NK-92 (cell line): ENCODE data around the gene SEMA5A.

Source experiments
- DNase-seq: peaks from one replicate; lab custom pipeline; 2025; ENCODE audit not compliant: unreplicated experiment; lab: John Stamatoyannopoulos, UW

SEMA5A gene

GRCh38 chr5:9188131-9188530, 357.7 kb downstream of the SEMA5A start:
- DNase-seq: no peak

DNA sequence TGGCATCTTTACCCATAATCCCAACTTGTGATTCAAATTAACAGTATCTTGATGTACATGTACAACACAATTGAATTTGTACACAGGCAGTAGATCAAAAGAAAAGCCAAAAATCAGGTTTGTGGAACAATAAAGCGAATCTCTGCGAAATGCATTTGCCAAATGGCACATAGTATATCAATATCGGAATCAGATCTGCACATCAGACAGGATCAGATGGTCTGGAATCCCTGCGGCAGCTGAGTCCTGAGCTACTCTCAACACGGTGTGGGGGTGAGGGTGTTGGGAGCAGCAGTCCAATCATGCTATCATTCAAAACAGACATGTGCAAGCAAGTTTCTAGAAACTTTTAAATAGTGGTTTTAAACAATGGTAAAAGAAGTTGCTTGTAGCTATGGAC, 358.3 kb downstream of the SEMA5A start:
- DNase-seq: no peak

- DNase-seq: no peak
These were observed 359.8 kb downstream of the SEMA5A start for GRCh38 chr5:9186069-9186468.

DNA sequence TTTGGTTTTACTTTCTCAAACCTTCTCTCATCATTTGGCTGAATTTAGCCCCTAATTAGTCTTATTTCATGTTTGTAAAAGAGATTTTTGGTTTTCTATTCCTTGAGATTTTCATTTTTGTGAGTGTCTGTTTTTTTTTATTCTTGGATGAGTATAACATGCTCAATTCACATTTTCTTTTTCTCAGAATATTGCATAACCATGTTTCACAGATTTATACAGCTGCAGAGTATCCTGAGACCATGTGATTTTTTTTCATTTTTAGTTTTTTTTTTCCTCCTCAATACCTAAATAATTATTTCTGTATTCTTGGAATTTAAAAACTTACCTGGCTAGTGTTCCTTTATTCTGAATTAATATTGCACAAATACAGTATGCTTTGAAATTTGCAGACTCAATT, 361.9 kb downstream of the SEMA5A start:
- DNase-seq: no peak

DNA sequence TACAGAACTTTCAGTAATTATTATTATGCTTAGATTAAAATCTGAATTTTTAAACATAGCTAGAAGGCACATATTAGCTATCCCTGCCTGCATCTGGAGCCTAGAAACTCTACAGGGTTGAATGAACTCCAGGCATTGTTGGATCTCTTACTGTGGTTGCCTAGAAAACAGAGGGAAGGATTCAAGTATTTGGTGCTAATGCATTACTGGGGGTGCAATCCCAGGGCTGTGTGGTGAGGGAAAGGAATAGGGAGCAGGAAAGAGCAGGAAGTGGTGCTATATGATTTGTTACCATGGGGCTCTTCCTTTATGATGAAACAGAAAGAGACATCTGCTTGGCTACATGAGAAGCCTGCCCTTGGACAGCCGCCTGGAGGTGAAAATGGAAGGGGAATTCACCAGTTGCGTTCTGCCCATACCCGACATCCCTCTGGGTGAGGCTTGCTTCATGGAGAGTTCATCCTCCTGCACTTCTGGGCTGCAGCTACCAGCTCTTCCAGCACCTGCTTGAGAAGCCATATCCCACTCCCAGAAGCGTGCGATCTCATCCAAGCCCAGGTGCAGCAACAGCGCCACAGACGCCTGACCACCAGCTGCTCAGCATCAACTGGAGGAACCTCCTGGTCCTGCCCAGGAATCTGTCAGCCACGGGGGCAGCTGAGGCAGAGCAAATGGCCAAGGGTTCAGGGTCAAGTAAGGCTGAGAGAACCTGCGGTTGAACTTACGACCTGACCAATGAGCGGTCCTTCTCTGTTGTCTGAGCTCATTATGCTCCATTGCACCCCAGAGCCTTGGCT, 362.8 kb downstream of the SEMA5A start:
- no peak for DNase-seq

DNA sequence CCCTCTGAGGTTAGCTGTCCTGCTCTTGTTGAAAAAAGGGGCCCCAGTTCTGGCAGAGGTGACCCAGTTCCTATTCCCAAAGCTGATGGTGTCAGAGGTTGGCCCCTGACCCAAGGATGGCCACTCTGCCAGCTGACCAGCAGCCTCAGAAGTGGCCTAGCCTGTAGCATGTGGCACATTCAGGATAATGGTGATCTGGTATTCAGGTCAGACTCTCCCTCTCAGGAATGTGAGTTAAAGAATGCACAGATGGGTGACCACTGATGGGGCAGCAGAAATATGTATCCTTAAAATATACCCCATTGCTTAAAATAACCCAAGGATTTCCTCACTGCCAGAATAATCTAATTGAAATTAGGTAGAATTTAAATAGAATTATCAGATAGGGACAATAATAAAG, 369.2 kb downstream of the SEMA5A start:
- DNase-seq: no peak

GRCh38 chr5:9174446-9174845, 371.4 kb downstream of the SEMA5A start:
- no peak for DNase-seq

GRCh38 chr5:9173281-9174048, 372.4 kb downstream of the SEMA5A start:
- DNase-seq: no peak

GRCh38 chr5:9170026-9170425, 375.8 kb downstream of the SEMA5A start:
- DNase-seq: no peak

GRCh38 chr5:9169557-9169902, 376.3 kb downstream of the SEMA5A start:
- no peak for DNase-seq

DNA sequence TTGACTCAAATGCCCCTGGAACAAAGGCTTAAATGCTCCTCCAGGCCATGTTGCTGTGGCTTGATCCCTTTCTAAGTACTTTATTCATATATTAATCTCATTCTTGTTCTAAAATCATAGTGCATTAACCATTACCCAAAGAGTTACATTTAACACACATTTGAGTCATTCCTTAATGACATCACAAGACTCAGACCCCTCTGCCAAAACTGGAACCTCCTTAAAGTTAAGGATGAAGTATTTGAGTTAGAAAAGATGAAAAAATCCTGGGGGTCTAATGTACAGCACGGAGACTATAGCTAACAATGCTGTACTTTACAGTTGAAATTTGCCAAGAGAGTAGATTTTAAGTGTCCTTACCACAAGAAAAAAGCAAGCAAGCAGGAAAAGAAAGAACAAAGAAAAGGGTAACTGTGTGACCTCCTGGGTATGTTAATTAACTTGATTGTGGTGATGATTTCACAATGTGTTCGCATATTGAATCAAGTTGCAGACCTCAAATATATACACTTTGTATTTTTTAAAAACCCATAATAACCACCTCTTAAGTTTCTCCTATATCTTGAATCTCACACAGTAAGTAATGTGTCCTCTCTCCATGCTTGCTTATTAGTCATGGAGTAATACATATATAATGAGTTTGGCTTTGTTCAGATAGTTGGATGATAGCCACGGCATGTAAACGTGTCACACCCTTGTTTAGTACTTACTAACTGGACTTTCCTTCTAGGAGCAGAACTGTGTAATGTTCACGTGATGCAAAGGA, 376.9 kb downstream of the SEMA5A start:
- no peak for DNase-seq

GRCh38 chr5:9166202-9167112, 379.4 kb downstream of the SEMA5A start:
- no peak for DNase-seq

GRCh38 chr5:9165546-9165945, 380.3 kb downstream of the SEMA5A start:
- DNase-seq: no peak

DNA sequence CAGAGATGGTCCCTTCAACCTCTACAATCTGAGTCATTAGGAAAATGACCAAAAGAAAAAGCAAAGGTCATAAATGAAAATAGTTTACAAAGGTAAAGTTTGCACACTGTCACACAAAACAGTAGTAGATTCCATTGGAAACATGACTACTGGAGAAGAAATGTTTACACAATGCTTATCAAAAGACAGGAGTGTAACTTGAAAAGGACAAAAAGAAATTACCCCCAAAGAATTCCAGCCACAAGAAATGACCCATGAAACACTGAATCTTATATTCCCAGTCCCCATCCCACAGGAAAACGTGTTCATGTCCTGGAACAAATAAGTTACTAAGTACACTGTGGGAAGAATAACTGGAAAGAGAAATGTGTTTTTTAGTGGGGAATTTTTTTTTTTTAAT, 385.1 kb downstream of the SEMA5A start:
- no peak for DNase-seq

- DNase-seq: no peak
These were observed 388.1 kb downstream of the SEMA5A start for GRCh38 chr5:9157811-9158210.

DNA sequence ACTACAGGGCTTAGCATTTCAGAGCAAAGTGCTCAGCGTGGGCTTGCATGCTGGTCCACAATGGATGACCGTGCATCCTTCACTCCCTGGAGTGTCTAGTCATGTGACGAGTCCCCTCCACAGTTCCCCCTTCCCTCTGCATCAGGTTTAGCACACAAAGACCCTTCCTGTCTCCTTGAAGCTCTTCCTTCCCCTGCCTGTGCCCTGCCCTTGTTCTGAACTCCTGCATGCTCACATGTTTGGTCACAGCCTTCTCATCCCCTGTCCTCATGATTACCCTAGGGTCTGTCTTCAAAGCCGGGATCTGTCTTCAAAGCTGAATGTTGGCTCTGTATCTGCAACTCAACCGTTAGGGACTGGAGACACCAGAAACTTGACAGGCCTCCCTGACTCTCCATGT, 388.9 kb downstream of the SEMA5A start:
- DNase-seq: no peak

DNA sequence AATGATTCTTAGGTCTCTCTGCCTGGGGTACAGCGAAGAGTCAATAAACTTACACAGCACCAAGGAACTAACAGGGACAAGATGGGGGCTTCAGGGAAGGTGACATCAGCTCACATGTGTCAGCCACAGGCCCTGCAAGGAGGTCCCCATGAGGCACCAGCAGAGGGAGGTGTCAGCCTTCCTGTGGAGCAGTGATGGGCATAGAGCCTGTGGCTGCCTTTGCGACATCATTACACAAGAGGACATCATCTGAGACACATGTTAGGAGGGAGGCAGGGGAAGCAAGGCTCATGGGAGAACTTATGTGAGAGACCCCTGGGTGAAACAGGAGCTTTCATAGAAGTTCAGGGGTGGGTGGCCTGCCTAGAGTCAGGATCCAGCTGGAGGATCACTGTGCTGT, 389.6 kb downstream of the SEMA5A start:
- no peak for DNase-seq

- no peak for DNase-seq
These were observed 394.0 kb downstream of the SEMA5A start for GRCh38 chr5:9151684-9152427.

DNA sequence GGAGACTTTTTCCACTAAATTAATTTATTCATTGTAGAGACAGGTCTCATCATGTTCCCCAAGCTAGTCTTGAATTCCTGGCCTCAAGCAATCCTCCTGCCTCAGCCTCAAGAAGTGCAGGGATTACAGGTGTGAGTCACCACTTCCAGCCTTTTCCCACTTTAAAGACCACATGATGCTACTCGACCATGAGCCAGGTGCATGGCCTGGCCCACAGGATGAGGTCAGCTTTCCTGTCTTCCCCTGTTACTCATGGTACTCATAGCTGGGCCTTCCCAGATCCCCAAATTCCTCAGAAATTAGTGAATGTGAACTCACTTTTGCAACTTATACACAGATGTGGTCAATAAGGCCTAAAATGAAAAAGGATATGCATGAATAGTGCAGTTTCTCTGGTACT, 395.9 kb downstream of the SEMA5A start:
- no peak for DNase-seq

GRCh38 chr5:9148242-9148641, 397.6 kb downstream of the SEMA5A start:
- DNase-seq: no peak
